Right atrium auricular region (tissue), 2 donors: ENCODE data around the gene ALDH1B1. TPM values are rescaled to one million over a fixed set of nuclear protein-coding genes. Genes with fewer than 3 reads are reported as not detected.
"Not testable (repeated sequence)": the region's sequence is repeated elsewhere in the genome, so short reads cannot be mapped to it uniquely, and the experiment has no call there.

Experiments
- DNase-seq: peaks from one replicate; pipeline ENCODE4 v3.0.0-alpha.2; 2019; ENCODE audit warnings: low spot score
- H3K27ac ChIP-seq, 2 donors: fragments of 200-600 bp; sonication (generic); 1 replicate in 1 of 2; 2 replicates in 1 of 2; pipeline ENCODE4 v1.5.1; 2016 to 2019
- H3K27me3 ChIP-seq, 2 donors: fragments of 200-600 bp; sonication (generic); one replicate each; pipeline versions ENCODE4 v1.5.1 to v1.6.0; 2017 to 2019
- H3K36me3 ChIP-seq: fragments of 200-600 bp; sonication (generic); one replicate; pipeline ENCODE4 v1.5.1; 2016
- H3K4me1 ChIP-seq, 2 donors: fragments of 200-600 bp; sonication (generic); one replicate each; pipeline versions ENCODE4 v1.5.1 to v1.6.0; 2017 to 2019
- H3K4me3 ChIP-seq, 2 donors: fragments of 200-600 bp; sonication (generic); 1 replicate in 1 of 2; 2 replicates in 1 of 2; pipeline ENCODE4 v1.5.1; 2017 to 2019; ENCODE audit warnings: mild to moderate bottlenecking in 1 of 2, moderate library complexity in 1 of 2
- H3K9me3 ChIP-seq, 2 donors: fragments of 200-600 bp; sonication (generic); one replicate each; pipeline ENCODE4 v1.5.1; 2019
- total RNA-seq, 2 donors: library from RNA; depleted of rRNA; stranded (reverse); fragments of >200 nt; gene quantifications; one replicate each; pipeline ENCODE4 v1.1.0, GENCODE V29; 2016
- TF ChIP-seq, protein P1 (sequence below), 2 donors: fragments of 200-600 bp; sonication (generic); IDR thresholded peaks; one replicate each; pipeline ENCODE4 v1.5.1; 2019; ENCODE audit warnings: antibody characterized with exemption in 2 of 2

Gene ALDH1B1
- total RNA-seq, 2 donors from 2014 or later = 13.7 to 32.0 TPM

DNA sequence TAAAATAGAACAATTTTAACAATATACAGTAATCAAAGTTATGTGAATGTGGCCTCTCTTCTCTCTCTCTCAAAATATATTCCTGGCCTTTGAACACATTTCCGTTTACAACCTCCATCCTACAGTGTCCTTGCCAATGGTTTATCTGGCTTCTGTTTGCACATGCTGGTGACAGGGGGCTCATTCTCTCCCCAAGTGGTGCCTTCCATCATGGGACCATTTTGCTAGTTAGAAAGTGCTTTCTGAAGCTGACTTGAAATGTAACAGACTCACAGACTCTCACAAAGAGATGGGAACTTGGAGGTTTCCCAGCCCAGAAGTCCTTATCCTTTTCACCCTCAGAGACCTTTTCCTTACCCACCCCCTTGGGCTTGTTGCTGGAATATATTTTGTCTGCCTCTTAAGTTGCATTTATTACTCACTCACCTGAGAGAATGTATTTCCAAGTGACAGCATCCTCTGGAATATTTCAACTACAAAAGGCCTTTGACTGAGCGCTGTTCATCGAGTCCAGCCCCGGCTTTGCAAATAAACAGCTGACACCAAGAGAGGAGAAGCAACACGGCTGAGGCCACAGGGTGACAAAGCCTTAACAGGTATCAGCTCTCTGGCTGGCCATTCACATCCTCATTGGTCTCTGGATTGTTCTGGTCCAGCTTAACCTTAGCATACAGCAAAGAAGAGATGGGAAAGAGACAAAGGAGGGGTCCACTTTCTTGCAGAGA lies 17.5 kb upstream of the ALDH1B1 start:
- DNase-seq = no peak
- no peak overlapping the region for H3K27ac ChIP-seq
- H3K9me3 ChIP-seq = no peaks in the 10 kb centered on the region
- no peak overlapping the region for H3K4me3 ChIP-seq
- no peaks in the 10 kb centered on the region for H3K4me1 ChIP-seq
- TF ChIP-seq, protein P1, sequence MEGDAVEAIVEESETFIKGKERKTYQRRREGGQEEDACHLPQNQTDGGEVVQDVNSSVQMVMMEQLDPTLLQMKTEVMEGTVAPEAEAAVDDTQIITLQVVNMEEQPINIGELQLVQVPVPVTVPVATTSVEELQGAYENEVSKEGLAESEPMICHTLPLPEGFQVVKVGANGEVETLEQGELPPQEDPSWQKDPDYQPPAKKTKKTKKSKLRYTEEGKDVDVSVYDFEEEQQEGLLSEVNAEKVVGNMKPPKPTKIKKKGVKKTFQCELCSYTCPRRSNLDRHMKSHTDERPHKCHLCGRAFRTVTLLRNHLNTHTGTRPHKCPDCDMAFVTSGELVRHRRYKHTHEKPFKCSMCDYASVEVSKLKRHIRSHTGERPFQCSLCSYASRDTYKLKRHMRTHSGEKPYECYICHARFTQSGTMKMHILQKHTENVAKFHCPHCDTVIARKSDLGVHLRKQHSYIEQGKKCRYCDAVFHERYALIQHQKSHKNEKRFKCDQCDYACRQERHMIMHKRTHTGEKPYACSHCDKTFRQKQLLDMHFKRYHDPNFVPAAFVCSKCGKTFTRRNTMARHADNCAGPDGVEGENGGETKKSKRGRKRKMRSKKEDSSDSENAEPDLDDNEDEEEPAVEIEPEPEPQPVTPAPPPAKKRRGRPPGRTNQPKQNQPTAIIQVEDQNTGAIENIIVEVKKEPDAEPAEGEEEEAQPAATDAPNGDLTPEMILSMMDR (IDR thresholded peaks at IDR 0.05) = no peak
- no peaks in the 10 kb centered on the region for H3K36me3 ChIP-seq
- H3K27me3 ChIP-seq = no peaks in the 10 kb centered on the region

DNA sequence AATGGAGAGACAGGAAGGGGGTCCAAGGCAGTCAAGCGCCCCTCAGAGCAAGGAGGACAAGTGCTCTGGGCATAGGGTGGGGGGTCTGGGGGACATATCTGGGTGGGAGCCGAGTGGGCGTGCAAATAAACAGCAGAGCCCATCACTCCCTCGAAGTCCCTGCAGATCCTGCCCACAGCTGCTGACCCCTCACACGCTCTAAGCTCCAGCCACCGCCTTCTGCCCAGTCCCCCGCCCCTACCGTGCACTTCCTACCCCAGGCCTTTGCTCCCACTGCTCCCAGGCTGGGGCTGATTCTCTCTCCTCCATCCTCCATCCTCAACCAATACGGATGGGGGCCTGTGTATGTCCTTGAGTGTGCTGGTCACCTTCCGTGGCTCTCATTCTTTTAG lies 16.9 kb upstream of the ALDH1B1 start:
- H3K9me3 ChIP-seq = no peaks in the 10 kb centered on the region
- TF ChIP-seq, protein P1 (IDR thresholded peaks at IDR 0.05) = no peak
- H3K4me1 ChIP-seq = no peaks in the 10 kb centered on the region
- DNase-seq = no peak
- no peak overlapping the region for H3K27ac ChIP-seq
- H3K4me3 ChIP-seq = no peak overlapping the region
- H3K36me3 ChIP-seq = no peaks in the 10 kb centered on the region
- H3K27me3 ChIP-seq = no peaks in the 10 kb centered on the region

DNA sequence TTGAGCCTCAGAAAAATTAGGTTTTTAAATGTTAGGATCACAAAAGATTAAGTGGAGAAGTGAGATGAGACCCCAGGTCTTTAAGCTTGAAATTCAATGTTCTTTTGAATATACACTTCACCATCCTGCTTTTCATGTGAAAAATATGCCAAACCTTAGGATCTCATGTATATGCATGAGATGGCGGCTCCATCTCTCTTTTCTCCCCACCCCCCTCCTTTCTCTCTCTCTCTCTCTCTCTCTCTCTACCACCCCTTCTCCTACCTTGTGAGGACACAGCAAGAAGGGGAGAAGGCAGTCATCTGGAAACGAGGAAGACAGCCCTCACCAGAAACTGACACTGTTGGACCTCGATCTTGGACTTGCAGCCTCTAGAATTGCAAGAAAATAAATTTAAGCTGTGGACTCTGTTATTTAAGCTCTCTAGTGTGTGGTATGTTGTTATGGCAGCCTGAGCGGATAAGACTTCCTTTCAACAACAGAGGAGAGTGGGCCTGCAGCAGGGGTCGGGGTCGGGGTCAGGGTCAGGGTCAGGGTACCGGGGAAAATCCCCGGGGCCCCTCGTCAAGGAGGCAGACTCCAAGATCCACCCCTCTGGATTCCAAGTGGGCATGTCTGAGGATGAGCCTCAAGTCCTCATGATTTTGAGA lies 16.4 kb upstream of the ALDH1B1 start:
- TF ChIP-seq, protein P1 (IDR thresholded peaks at IDR 0.05) = no peak
- H3K36me3 ChIP-seq = no peaks in the 10 kb centered on the region
- no peaks in the 10 kb centered on the region for H3K9me3 ChIP-seq
- no peaks in the 10 kb centered on the region for H3K27me3 ChIP-seq
- no peak overlapping the region for H3K4me3 ChIP-seq
- no peak overlapping the region for H3K27ac ChIP-seq
- no peak for DNase-seq
- peaks cover 0 to 5% of the 10 kb centered on the region in 2 donors for H3K4me1 ChIP-seq

DNA sequence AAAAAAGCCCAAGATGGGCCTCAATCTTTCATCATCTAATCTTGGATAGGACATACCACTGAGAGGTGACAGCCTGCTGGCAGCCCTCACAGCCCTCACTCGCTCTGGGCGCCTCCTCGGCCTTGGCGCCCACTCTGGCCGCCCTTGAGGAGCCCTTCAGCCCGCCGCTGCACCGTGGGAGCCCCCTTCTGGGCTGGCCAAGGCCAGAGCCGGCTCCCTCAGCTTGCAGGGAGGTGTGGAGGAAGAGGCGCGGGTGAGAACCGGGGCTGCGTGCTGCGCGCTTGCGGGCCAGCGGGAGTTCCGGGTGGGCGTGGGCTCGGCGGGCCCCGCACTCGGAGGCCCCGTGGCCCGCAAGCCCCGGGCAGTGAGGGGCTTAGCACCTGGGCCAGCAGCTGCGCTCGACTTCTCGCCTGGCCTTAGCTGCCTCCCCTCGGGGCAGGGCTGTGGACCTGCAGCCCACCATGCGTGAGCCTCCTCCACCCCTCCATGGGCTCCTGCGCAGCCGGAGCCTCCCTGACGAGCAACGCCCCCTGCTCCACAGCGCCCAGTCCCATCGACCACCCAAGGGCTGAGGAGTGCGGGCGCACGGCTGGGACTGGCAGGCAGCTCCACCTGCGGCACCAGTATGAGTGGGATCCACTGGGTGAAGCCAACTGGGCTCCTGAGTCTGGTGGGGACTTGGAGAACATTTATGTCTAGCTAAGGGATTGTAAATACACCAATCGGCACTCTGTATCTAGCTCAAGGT lies 15.0 kb upstream of the ALDH1B1 start:
- not testable (repeated sequence) for H3K36me3 ChIP-seq, H3K4me3 ChIP-seq, H3K27me3 ChIP-seq, H3K9me3 ChIP-seq, DNase-seq, H3K4me1 ChIP-seq
- peak overlapping the region in 1 of 2 donors; percentile 43 for H3K27ac ChIP-seq

DNA sequence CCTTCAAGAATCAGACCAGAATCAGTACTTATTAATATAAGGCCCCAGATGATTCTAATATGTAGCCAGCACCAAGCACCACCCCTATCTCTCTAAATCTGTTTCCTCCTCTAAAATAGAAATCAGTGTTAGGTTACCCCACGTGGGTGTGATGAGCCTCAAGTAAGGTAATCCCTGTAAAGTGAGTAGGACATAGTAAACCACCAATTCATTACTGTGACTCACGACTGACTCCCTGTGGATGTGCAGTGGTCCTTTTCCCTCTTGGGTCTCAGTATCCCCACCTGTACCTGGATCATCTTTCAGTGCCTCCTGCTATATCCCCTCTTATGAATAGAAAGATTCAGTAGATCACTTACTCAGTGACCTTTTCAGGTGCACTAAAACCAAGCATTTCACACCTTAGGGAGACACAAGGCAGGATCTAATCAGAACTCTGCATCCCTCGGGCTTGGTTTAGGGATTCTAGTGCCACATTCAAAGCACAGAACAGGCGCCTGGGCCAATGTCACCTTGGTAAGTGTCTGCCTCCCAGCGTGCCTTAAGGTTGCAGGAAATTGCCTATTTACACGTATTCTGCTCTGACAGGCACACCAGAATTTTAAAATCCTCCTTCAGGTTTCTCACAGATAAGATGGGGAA lies 12.2 kb upstream of the ALDH1B1 start:
- Histone ChIP-seq H3K27ac (no peak overlapping the region), H3K4me1 (peaks cover 0 to 5% of the 10 kb centered on the region in 2 donors), H3K9me3 (peaks cover 0 to 9% of the 10 kb centered on the region in 2 donors), H3K4me3 (no peak overlapping the region), H3K36me3 (no peaks in the 10 kb centered on the region), H3K27me3 (no peaks in the 10 kb centered on the region)
- no peak for DNase-seq
- TF ChIP-seq, protein P1 (IDR thresholded peaks at IDR 0.05) = no peak
